HG02678 (cell line): ENCODE data around the gene NSMCE1.
A peak's percentile ranks its signal among the peaks of the same experiment; 100 is the strongest.

Source experiments
- ATAC-seq: cut with Tn5 transposase; IDR thresholded peaks from one replicate; pipeline ENCODE4 v1.9.1; 2021; ENCODE audit warnings: mild to moderate bottlenecking, moderate library complexity; ENCODE audit not compliant: unreplicated experiment

The NSMCE1 gene

DNA sequence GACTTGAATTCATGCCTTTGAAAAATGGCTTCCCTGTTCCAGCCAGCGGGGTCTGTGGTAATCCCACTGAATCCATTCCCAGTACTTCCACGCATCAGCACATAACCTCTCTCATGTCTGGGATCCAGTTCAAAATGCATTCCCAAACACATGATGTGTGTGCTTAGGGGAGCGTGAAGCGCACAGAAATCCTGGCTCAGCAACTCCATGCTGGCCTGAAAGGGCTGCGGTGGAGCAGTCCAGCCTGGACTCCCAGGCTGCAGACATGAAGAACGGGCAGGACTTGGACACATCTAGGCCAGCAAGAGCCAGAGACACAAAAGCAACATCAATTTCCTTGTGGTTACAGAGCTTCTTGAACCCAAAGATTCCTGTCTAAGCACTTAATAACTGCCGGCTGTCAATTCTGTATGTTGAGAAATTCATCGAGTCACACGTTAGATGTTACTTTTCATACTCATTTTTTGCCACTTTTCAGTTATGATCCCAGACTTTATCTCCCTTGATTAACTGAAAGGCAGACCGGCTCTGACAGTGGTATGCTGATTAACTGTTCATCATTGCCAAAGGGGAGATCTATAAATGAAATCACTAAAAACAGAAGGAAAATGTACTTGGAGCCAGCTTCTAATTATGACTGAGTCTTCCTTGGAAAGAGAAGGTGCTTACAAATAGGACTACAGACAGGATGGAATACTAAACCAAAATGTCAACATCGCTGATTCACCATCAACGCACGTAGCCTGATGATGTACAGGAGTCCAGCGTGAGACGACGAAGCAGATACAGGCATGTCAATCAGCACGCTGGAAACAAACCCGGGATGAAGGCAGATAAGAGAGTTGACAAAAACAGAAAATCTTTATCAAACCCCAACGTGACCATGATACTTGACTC, 23.0 kb downstream of the NSMCE1 start:
- no peak for ATAC-seq

GRCh38 chr16:27244363-27244755, 24.2 kb downstream of the NSMCE1 start:
- ATAC-seq = no peak

GRCh38 chr16:27243725-27244362, 24.7 kb downstream of the NSMCE1 start:
- ATAC-seq = no peak

GRCh38 chr16:27242868-27243590, 25.5 kb downstream of the NSMCE1 start:
- ATAC-seq = peak; percentile 51

- ATAC-seq = no peak
Measured at GRCh38 chr16:27242398-27242797, 26.2 kb downstream of the NSMCE1 start.

DNA sequence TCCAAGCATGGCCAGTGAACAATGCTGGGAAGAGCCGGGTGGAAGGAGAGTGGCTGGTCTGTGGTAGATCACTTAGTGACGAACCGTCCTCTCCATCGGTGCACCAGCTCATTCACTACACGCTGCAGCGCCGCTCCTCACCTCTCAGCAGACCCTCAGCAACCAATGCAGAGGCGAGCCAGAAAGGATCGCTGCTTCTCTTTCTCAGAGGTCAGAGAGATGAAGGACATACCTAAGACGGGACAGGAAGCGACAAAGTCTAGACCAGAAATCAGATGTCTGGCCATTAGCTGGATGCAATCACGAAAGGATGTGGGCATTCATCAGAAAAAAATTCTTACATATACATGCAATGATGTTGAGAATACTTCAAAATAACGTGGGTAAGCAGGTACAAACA, 26.9 kb downstream of the NSMCE1 start:
- no peak for ATAC-seq

DNA sequence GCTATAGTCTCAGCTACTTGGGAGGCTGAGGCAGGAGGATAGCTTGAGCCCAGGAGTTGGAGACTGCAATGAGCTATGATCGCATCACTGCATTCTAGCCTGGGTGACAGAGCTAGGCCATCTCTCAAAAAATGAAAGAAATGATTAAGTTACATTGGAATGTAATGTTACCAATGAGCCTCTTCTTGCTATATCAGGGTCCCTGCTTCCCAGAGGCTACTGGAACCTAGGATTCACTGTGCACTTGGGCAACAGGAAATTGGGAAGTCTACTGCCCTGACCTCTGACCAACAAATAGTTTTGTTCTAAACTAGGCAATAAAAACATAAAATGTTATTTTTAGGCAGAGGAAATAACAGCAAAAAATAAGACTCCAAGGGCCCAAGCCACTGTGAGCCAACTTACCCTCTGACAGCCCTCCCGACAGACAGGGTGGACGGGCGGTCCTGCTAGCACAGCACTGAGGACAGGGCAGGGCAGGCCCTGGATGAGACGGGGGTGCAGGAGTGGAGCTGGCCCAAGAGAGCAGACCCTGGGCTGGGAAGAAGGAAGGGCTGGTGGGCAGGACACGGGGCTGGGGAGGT, 27.5 kb downstream of the NSMCE1 start:
- ATAC-seq = no peak

- ATAC-seq = no peak
Measured at GRCh38 chr16:27239906-27240655, 28.5 kb downstream of the NSMCE1 start.

- ATAC-seq = no peak
Measured at GRCh38 chr16:27239026-27239425, 29.5 kb downstream of the NSMCE1 start.

DNA sequence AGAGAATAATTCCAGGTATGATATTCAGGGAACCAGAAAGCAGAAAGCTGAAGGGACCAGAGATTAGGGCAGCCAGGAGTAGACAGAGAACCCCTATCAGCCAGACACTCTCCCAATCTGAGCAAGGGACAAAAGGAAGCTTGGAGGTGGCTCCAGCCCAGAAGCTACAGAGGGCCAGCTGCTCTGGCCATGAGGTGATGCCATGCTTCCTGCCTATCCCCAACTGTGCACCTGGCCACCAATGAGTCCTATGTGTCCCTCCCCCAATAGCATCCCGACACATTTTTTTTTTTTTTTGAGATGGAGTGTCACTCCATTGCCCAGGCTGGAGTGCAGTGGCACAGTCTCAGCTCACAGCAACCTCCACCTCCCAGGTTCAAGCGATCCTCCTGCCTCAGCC, 30.0 kb downstream of the NSMCE1 start:
- no peak for ATAC-seq

GRCh38 chr16:27238016-27238587, 30.5 kb downstream of the NSMCE1 start:
- ATAC-seq = peak; percentile 26

DNA sequence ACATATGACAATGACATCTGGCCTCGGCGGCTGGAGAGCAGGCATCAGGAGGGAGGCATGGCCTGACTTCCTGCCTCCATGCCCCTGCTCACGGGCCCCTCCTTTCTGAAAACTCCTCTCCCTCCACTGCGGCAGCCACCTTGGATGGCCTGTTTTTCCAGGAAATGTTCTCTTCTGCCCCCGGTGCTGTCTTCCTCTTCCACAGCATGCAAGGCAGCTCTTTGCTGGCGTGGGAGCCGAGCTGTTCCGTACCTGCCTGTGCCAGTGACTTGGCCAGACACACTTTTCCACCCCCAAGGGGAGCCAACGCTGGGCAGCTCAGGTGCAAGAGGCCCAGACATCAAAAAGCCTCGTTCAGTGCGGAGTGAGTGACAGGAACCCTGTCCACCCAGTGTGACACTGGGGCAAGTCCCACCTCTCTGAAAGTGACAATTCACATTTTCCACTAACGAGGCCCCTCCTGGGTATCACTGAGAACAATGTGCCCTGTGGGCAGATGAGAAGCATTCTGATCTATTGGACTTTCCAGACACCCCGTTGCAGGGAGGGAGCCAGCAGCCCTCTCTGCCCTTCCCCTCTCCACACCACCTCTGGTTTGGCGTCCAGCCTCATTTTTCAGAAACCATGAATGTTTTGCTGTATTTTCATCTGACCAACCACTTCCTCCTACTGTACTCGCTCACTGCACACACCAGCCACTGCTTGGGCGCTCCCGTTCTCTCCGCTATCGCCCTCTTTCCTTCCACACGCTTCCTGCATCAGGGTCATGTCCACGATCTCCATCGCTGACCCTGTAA, 31.2 kb downstream of the NSMCE1 start:
- peak; percentile 68 for ATAC-seq

DNA sequence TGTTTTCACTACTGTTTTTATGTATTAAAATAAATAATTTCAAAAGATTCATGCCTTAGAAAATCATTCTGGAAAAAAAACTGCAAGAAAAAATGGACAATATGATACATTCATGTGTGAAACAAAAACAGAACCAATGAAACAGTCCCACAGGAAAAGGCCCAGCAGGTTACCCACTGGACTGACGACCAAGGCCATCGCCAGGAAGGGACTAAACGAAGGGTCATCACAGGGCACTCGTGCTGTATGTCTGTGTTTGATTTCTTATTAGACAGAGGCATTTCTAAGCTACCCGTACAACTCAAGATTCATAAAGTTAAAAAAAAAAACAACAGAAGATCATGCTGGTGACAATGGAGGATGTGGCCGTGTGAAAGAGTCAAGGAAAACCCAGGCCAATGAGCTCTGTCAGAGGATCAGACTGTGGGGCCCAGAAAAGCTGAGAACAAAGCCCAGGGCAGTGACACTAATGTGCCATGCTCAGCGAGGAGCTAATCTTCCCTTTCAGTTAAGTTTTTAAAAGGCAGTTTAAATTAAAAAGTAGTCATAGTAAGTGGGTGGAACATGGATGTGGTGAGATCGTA, 31.8 kb downstream of the NSMCE1 start:
- no peak for ATAC-seq

DNA sequence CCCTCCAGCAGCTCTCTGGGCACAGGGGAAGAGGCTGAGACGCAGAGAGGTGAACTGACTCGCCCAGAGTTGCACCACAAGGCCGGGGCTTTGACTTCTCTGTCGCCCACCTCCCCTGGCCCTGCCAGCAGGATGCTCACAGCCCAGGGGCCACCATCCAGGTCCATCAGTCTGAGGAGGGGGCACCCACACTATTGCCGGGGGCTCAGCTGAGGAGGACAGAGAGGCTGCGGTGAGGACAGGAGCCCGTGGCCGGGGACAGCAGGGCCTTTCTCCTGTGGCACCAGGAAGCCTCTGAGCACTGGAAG, 32.7 kb downstream of the NSMCE1 start:
- no peak for ATAC-seq

DNA sequence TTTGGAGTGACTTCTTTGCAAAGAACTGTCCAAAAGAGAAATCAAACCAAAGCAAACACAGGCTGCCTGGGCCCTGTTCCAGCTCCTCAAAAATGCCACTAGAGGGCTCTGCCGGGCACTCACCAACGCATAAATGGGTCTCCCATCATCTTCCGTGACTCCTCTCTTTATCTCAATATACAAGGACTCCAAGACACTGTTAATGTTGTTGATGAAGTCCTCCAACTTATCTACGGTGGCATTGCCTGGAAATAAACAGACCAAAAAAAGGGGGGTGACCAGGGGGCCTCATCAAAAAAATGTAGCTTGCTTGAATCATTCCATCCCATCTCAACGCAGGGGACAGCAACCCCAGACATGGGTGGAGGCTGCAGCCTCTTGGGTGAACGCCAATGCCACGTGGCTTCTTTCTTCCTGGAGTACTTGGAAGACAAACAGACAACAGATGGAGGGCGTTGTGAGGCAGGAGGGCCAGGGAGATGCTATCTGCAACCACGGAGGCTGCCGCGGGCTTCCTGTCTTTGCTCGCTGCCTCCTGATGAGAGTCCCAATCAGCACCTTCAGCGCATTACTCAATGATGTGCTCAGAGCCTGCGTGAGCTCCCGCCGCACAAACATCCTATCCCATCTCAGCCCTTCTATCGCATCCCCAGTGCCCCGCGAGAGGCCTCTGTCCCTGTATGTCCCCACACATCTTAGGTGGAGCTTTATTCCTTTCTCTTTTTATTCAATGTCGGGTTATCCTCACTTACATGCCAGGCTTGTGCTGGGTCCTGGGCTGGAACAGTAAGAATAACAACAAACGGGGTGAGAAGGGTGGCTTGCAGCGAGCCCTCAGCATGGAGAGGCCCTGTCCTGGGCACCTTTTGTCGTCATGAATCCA, 33.3 kb downstream of the NSMCE1 start:
- no peak for ATAC-seq

DNA sequence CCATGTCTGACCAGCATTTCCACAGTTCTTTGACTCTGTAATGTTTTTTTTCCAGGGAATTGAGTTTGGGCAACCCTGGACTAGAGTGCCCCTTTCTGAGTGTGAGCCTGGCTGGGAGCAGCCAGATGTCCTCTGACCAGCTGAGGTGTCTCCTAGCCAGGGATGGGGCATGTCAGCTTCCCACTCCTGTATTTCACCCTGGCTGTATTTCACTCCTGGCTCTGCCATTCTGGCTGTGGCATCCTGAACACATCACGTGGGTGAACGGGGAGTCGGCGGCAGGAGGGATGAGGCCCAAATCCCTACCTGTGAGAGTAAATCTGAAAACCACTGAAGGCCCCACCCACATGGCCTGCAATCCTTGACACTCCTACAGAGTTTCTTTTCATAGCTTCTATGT, 34.0 kb downstream of the NSMCE1 start:
- ATAC-seq = no peak

- ATAC-seq = no peak
Measured at GRCh38 chr16:27234171-27234570, 34.4 kb downstream of the NSMCE1 start.

GRCh38 chr16:27233731-27234130, 34.8 kb downstream of the NSMCE1 start:
- no peak for ATAC-seq
